Measurements from ENCODE around the gene GALC. TPM values are rescaled to one million over a fixed set of nuclear protein-coding genes. Genes with fewer than 3 reads are reported as not detected.
A peak's percentile ranks its signal among the peaks of the same experiment; 100 is the strongest.

The GALC gene
- polyA plus RNA-seq, 1 experiment = 8.2 TPM

- Histone ChIP-seq H3K4me3 (ENCODE audit: low read depth, low read length) (no peak overlapping the region), H3K36me3 (ENCODE audit: control insufficient read depth, insufficient read depth, low read length) (no peaks in the 10 kb centered on the region), H3K27me3 (ENCODE audit: control insufficient read depth, insufficient read depth, low read length) (no peaks in the 10 kb centered on the region)
- no peak for TF ChIP-seq CTCF (IDR thresholded peaks at IDR 0.05; ENCODE audit: insufficient read depth, low read depth, low read length)
- ChIA-PET POLR2A (no interaction called here), CTCF (interaction anchor here (1.1 kb wide), 1 partner anchor 11 kb away, joined by 3 read pairs; no protein-coding TSS in a partner anchor)
- no peak for DNase-seq (ENCODE audit: low read depth)
Observed at GRCh38 chr14:87996291-87996592, 3.3 kb upstream of the GALC start.

GRCh38 chr14:87995500-87996290, 2.7 kb upstream of the GALC start:
- ChIA-PET CTCF (interaction anchor here (0.9 to 1.2 kb wide), 3 partner anchors 11 to 60 kb away, joined by 3 read pairs; no protein-coding TSS in a partner anchor), POLR2A (no interaction called here)
- no peak for TF ChIP-seq CTCF (IDR thresholded peaks at IDR 0.05; ENCODE audit: insufficient read depth, low read depth, low read length)
- DNase-seq (ENCODE audit: low read depth) = no peak
- Histone ChIP-seq H3K36me3 (ENCODE audit: control insufficient read depth, insufficient read depth, low read length) (no peaks in the 10 kb centered on the region), H3K27me3 (ENCODE audit: control insufficient read depth, insufficient read depth, low read length) (no peaks in the 10 kb centered on the region), H3K4me3 (ENCODE audit: low read depth, low read length) (no peak overlapping the region)

- CTCF ChIA-PET = interaction anchor here (0.8 to 1.2 kb wide), 4 partner anchors 11 to 60 kb away, joined by 3 read pairs; no protein-coding TSS in a partner anchor
Observed at GRCh38 chr14:87994974-87995373, 2.0 kb upstream of the GALC start.

GRCh38 chr14:87992346-87992717, 650 bp downstream of the GALC start:
- DNase-seq (ENCODE audit: low read depth) = no peak
- peak overlapping the region; percentile 58 for H3K4me3 ChIP-seq (ENCODE audit: low read depth, low read length)
- TF ChIP-seq CTCF (IDR thresholded peaks at IDR 0.05; ENCODE audit: insufficient read depth, low read depth, low read length) = no peak
- ChIA-PET POLR2A (no interaction called here), CTCF (no interaction called here)
- H3K27me3 ChIP-seq (ENCODE audit: control insufficient read depth, insufficient read depth, low read length) = no peaks in the 10 kb centered on the region
- H3K36me3 ChIP-seq (ENCODE audit: control insufficient read depth, insufficient read depth, low read length) = no peaks in the 10 kb centered on the region

More at GRCh38 chr14:87994974-87995373, 2.0 kb upstream of the GALC start:
- no peaks in the 10 kb centered on the region for H3K36me3 ChIP-seq (ENCODE audit: control insufficient read depth, insufficient read depth, low read length)
- no peak for DNase-seq (ENCODE audit: low read depth)
- POLR2A ChIA-PET = no interaction called here
- no peaks in the 10 kb centered on the region for H3K27me3 ChIP-seq (ENCODE audit: control insufficient read depth, insufficient read depth, low read length)
- H3K4me3 ChIP-seq (ENCODE audit: low read depth, low read length) = no peak overlapping the region
- no peak for TF ChIP-seq CTCF (IDR thresholded peaks at IDR 0.05; ENCODE audit: insufficient read depth, low read depth, low read length)

- no peaks in the 10 kb centered on the region for H3K36me3 ChIP-seq (ENCODE audit: control insufficient read depth, insufficient read depth, low read length)
- H3K4me3 ChIP-seq (ENCODE audit: low read depth, low read length) = no peak overlapping the region
- ChIA-PET POLR2A (no interaction called here), CTCF (no interaction called here)
- no peaks in the 10 kb centered on the region for H3K27me3 ChIP-seq (ENCODE audit: control insufficient read depth, insufficient read depth, low read length)
- no peak for DNase-seq (ENCODE audit: low read depth)
- TF ChIP-seq CTCF (IDR thresholded peaks at IDR 0.05; ENCODE audit: insufficient read depth, low read depth, low read length) = no peak
Observed at GRCh38 chr14:87990682-87991081, 2.3 kb downstream of the GALC start.

Data from BJ (cell line).